Natural killer cell treated with Interleukin-12 subunit alpha and Interleukin-12 subunit beta and Interleukin-15 and Interleukin-18, amount 100 ng/mL, for 72 hours (primary cell): ENCODE measurements around the gene NT5C1B. TPM values are rescaled to one million over a fixed set of nuclear protein-coding genes. Genes with fewer than 3 reads are reported as not detected.

Experiments used
- total RNA-seq, 2 donors: library from RNA; stranded (reverse); gene quantifications; one replicate each; pipeline ENCODE4 v1.2.3, GENCODE V29; 2022

The NT5C1B gene
- total RNA-seq, 2 donors from 2014 or later: not detected

Other genes starting within 250 kb of the NT5C1B start
- gene RDH14, start 28.9 kb downstream of the NT5C1B start, total RNA-seq: 10 to 100 TPM; 10.2 to 14.7 TPM